C4-2B (cell line): ENCODE measurements around the gene E2F8.

ENCODE experiments used
- H3K27ac ChIP-seq: fragments of 450-650 bp; 2 replicates; pipeline ENCODE4 v1.5.1; 2017
- CTCF ChIP-seq: fragments of 450-650 bp; conservative IDR thresholded peaks from 2 replicates; pipeline ENCODE4 v1.5.1; 2017; ENCODE audit warnings: mild to moderate bottlenecking
- ZFX ChIP-seq: fragments of 450-650 bp; IDR thresholded peaks from 2 replicates; pipeline ENCODE4 v1.6.1; 2017

E2F8 gene

GRCh38 chr11:19193916-19194315 lies 46.8 kb downstream of the E2F8 start:
- no peak for TF ChIP-seq ZFX
- no peak for TF ChIP-seq CTCF

GRCh38 chr11:19191530-19192169 lies 49.1 kb downstream of the E2F8 start:
- TF ChIP-seq ZFX, result no peak
- no peak for TF ChIP-seq CTCF
- no peak overlapping the region for H3K27ac ChIP-seq

More at GRCh38 chr11:19193916-19194315, 46.8 kb downstream of the E2F8 start:
- H3K27ac ChIP-seq, result no peak overlapping the region

- no peak overlapping the region for H3K27ac ChIP-seq
- no peak for TF ChIP-seq ZFX
- no peak for TF ChIP-seq CTCF
Measured at GRCh38 chr11:19187833-19188258, 52.9 kb downstream of the E2F8 start.

GRCh38 chr11:19187114-19187832 lies 53.5 kb downstream of the E2F8 start:
- no peak overlapping the region for H3K27ac ChIP-seq
- no peak for TF ChIP-seq ZFX
- TF ChIP-seq CTCF, result no peak

GRCh38 chr11:19185516-19186052 lies 55.2 kb downstream of the E2F8 start:
- no peak for TF ChIP-seq CTCF
- no peak for TF ChIP-seq ZFX
- no peak overlapping the region for H3K27ac ChIP-seq

GRCh38 chr11:19185036-19185435 lies 55.7 kb downstream of the E2F8 start:
- H3K27ac ChIP-seq, result no peak overlapping the region
- TF ChIP-seq CTCF, result no peak
- no peak for TF ChIP-seq ZFX

GRCh38 chr11:19183646-19184045 lies 57.1 kb downstream of the E2F8 start:
- TF ChIP-seq CTCF, result no peak
- no peak for TF ChIP-seq ZFX

More at GRCh38 chr11:19183646-19184045, 57.1 kb downstream of the E2F8 start:
- H3K27ac ChIP-seq, result no peak overlapping the region
